HG03571 (cell line): ENCODE results near the gene NDUFAB1.
"Not testable (repeated sequence)": the region's sequence is repeated elsewhere in the genome, so short reads cannot be mapped to it uniquely, and the experiment has no call there.

Source experiments
- ATAC-seq: cut with Tn5 transposase; IDR thresholded peaks from one replicate; pipeline ENCODE4 v1.9.1; 2021; ENCODE audit not compliant: unreplicated experiment

Gene NDUFAB1

GRCh38 chr16:23595951-23596720, at the start of gene NDUFAB1:
TSS of gene NDUFAB1 (minus strand) at chr16:23596316. CDS start at chr16:23596290, 26 bp downstream.
- peak; percentile 88 for ATAC-seq

GRCh38 chr16:23642246-23642774, 46.2 kb upstream of the NDUFAB1 start:
- no peak for ATAC-seq

GRCh38 chr16:23640931-23641765, 45.0 kb upstream of the NDUFAB1 start, which contains the start of the genes DCTN5 and PALB2:
TSS of gene DCTN5 (plus strand) at chr16:23641466. CDS start at chr16:23641543, 77 bp downstream.
TSS of gene PALB2 (minus strand) at chr16:23641310. CDS start at chr16:23641157, 153 bp downstream.
- peak; percentile 95 for ATAC-seq

GRCh38 chr16:23640615-23640930, 44.5 kb upstream of the NDUFAB1 start:
- no peak for ATAC-seq

GRCh38 chr16:23635958-23636357, 39.8 kb upstream of the NDUFAB1 start:
- ATAC-seq: no peak

- no peak for ATAC-seq
Measured at GRCh38 chr16:23634461-23635036, 38.4 kb upstream of the NDUFAB1 start.

- not testable (repeated sequence) for ATAC-seq
Measured at GRCh38 chr16:23631874-23632273, 35.8 kb upstream of the NDUFAB1 start.

- ATAC-seq: no peak
Measured at GRCh38 chr16:23629516-23629915, 33.4 kb upstream of the NDUFAB1 start.

GRCh38 chr16:23624092-23624491, 28.0 kb upstream of the NDUFAB1 start:
- ATAC-seq: no peak

- ATAC-seq: no peak
Measured at GRCh38 chr16:23615805-23616204, 19.7 kb upstream of the NDUFAB1 start.

- ATAC-seq: no peak
Measured at GRCh38 chr16:23611936-23612335, 15.8 kb upstream of the NDUFAB1 start.

- ATAC-seq: not testable (repeated sequence)
Measured at GRCh38 chr16:23610905-23611304, 14.8 kb upstream of the NDUFAB1 start.

- no peak for ATAC-seq
Measured at GRCh38 chr16:23609929-23610328, 13.8 kb upstream of the NDUFAB1 start.

GRCh38 chr16:23608194-23608593, 12.1 kb upstream of the NDUFAB1 start:
- ATAC-seq: no peak

- ATAC-seq: no peak
Measured at GRCh38 chr16:23607726-23608125, 11.6 kb upstream of the NDUFAB1 start.

- no peak for ATAC-seq
Measured at GRCh38 chr16:23597003-23597756, 1.1 kb upstream of the NDUFAB1 start.

GRCh38 chr16:23595246-23595950, 718 bp downstream of the NDUFAB1 start:
- ATAC-seq: peak; percentile 10

GRCh38 chr16:23594186-23594585, 1.9 kb downstream of the NDUFAB1 start:
- no peak for ATAC-seq

GRCh38 chr16:23590181-23590580, 5.9 kb downstream of the NDUFAB1 start:
- ATAC-seq: no peak

- no peak for ATAC-seq
Measured at GRCh38 chr16:23587726-23588125, 8.4 kb downstream of the NDUFAB1 start.
